PC-9 (cell line): Measurements from ENCODE around the gene SLC37A4.

Experiments
- CTCF ChIP-seq: fragments of 200-600 bp; sonication (generic); conservative IDR thresholded peaks from 2 replicates; pipeline ENCODE4 v1.6.1; 2017; ENCODE audit warnings: mixed run types, antibody characterized with exemption, mild to moderate bottlenecking, moderate library complexity
- EZH2 ChIP-seq: fragments of 200-600 bp; sonication (generic); IDR thresholded peaks from 2 replicates; pipeline ENCODE4 v1.8.0; 2017; ENCODE audit warnings: antibody characterized with exemption, low read depth

DNA sequence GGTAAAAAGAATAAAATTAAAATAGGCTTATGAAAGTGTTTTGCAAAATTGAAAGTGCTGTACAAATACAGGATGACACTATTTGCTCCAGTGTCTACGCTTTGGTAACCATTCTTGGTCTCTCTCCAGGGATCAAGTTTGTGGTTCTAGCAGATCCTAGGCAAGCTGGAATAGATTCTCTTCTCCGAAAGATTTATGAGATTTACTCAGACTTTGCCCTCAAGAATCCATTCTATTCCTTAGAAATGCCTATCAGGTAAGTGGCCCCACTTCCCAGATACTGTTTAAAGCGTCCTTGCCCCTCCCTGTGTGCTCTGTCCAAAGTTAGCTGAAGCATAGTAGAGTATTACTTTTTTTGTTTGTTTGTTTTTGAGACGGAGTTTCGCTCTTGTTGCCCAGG lies 9.0 kb downstream of the SLC37A4 start:
- TF ChIP-seq CTCF: no peak
- TF ChIP-seq EZH2: no peak
